K562 (cell line): ENCODE results near the gene UBASH3B. TPM values are rescaled to one million over a fixed set of nuclear protein-coding genes. Genes with fewer than 3 reads are reported as not detected.

Source experiments
- ATAC-seq: fragments of 200-7000 bp; cut with Tn5 transposase; 3 replicates; pipeline ENCODE4 v1.9.1; 2020; ENCODE audit warnings: moderate library complexity
- BruUV-seq: library from RNA; stranded (reverse); fragments of 400-500 nt; replicated peaks from 2 replicates; lab custom pipeline; 2021; lab: Mats Ljungman, UMichigan
- CTCF ChIA-PET: fragments of 300-600 bp; formaldehyde crosslinking; extraction: SDS; loops from one replicate; lab custom pipeline; 2021; ENCODE audit warnings: low intra/inter-chr PET ratio; lab: Yijun Ruan, JAX
- POLR2A ChIA-PET: fragments of 300-600, 350-650 bp; sonication (Branson Sonifier 250); formaldehyde crosslinking; extraction: SDS; loops from one replicate; lab custom pipeline; 2021; ENCODE audit warnings: antibody characterized with exemption, inconsistent platforms; lab: Yijun Ruan, JAX
- DNase-seq, 4 experiments: peaks; one replicate each; pipeline versions ENCODE4 v3.0.0 to v3.0.0-alpha.2; 2011 to 2018; ENCODE audit warnings: low spot score in 3 of 4, mixed read lengths in 3 of 4; ENCODE audit errors: extremely low read depth in 1 of 4
- FAIRE-seq: peaks from 2 replicates; lab custom pipeline; 2011; peaks lifted over from hg19 to GRCh38; lab: Jason Lieb, UNC
- H2AFZ ChIP-seq: 2 replicates; pipeline ENCODE4 v1.6.0; 2011; ENCODE audit warnings: low read depth, low read length, control low read depth, inconsistent platforms
- H3K27ac ChIP-seq: fragments of 200-600 bp; 3 replicates; pipeline ENCODE4 v1.8.0; 2011; ENCODE audit warnings: low read depth, mild to moderate bottlenecking, control low read depth, inconsistent platforms, low read length, moderate library complexity, mixed read lengths; ENCODE audit errors: extremely low read depth
- H3K27me3 ChIP-seq, 2 experiments: fragments of 300-600 bp in 1 of 2; 2 replicates in 1 of 2; 3 replicates in 1 of 2; pipeline versions ENCODE4 v1.6.0 to v1.8.0; 2011; ENCODE audit warnings: inconsistent platforms in 2 of 2, low read length in 2 of 2, mild to moderate bottlenecking in 1 of 2, mixed read lengths in 1 of 2, moderate library complexity in 1 of 2; ENCODE audit not compliant: control insufficient read depth in 2 of 2, insufficient read depth in 2 of 2
- H3K36me3 ChIP-seq: fragments of 300-600 bp; 3 replicates; pipeline ENCODE4 v1.8.0; 2011; ENCODE audit warnings: mild to moderate bottlenecking, low read length, inconsistent platforms; ENCODE audit not compliant: control insufficient read depth, insufficient read depth
- H3K4me1 ChIP-seq, 2 experiments: fragments of 200-600 bp in 1 of 2; replicated peaks in 1 of 2; 2 replicates in 1 of 2; 3 replicates in 1 of 2; pipeline versions ENCODE4 v1.5.1 to v1.8.0; 2011; ENCODE audit warnings: inconsistent platforms in 2 of 2, low read length in 2 of 2, mild to moderate bottlenecking in 1 of 2, mixed read lengths in 1 of 2, moderate library complexity in 1 of 2; ENCODE audit not compliant: control insufficient read depth in 2 of 2, insufficient read depth in 2 of 2
- H3K4me2 ChIP-seq: 2 replicates; pipeline ENCODE4 v1.6.1; 2011; ENCODE audit warnings: low read length, control low read depth, inconsistent platforms, mixed read lengths; ENCODE audit not compliant: insufficient read depth
- H3K4me3 ChIP-seq: fragments of 200-600 bp; sonication (generic), shearing (Covaris generic); 2 replicates; pipeline ENCODE4 v1.5.1; 2016; ENCODE audit warnings: control low read depth, inconsistent platforms
- H3K79me2 ChIP-seq: fragments of 200-600 bp; 3 replicates; pipeline ENCODE4 v1.8.0; 2011; ENCODE audit warnings: low read length, inconsistent platforms; ENCODE audit not compliant: control insufficient read depth, insufficient read depth
- H3K9ac ChIP-seq, 2 experiments: 2 replicates each; pipeline versions ENCODE4 v1.6.0 to v1.6.1; 2011; ENCODE audit warnings: low read depth in 2 of 2, low read length in 2 of 2, control low read depth in 1 of 2, inconsistent platforms in 1 of 2, mild to moderate bottlenecking in 1 of 2, mixed read lengths in 1 of 2; ENCODE audit not compliant: insufficient read depth in 1 of 2
- H3K9me1 ChIP-seq: one replicate; pipeline ENCODE4 v1.6.0; 2011; ENCODE audit warnings: inconsistent platforms, mild to moderate bottlenecking, low read length, moderate library complexity; ENCODE audit not compliant: control insufficient read depth, insufficient read depth
- H3K9me3 ChIP-seq: replicated peaks from 2 replicates; pipeline ENCODE4 v1.5.1; 2011; ENCODE audit warnings: low read depth, low read length, inconsistent platforms; ENCODE audit not compliant: control insufficient read depth, insufficient read depth
- H4K20me1 ChIP-seq: replicated peaks from 2 replicates; pipeline ENCODE4 v1.6.1; 2011; ENCODE audit warnings: low read length, inconsistent platforms, mixed read lengths; ENCODE audit not compliant: control insufficient read depth, insufficient read depth
- ESRRA ChIP-seq: fragments of 450-650 bp; IDR thresholded peaks from 2 replicates; pipeline ENCODE4 v1.6.1; 2014; ENCODE audit warnings: low read depth, mild to moderate bottlenecking, moderate library complexity, borderline replicate concordance
- GABPB1 ChIP-seq: sonication (generic); formaldehyde crosslinking; IDR thresholded peaks from 2 replicates; pipeline ENCODE4 v1.8.0; 2022; ENCODE audit warnings: mild to moderate bottlenecking, missing genetic modification reagents
- NCOR1 ChIP-seq: fragments of 450-650 bp; IDR thresholded peaks from 2 replicates; pipeline ENCODE4 v1.6.1; 2016; ENCODE audit warnings: mild to moderate bottlenecking, moderate library complexity
- PHB2 ChIP-seq: fragments of 450-650 bp; IDR thresholded peaks from 2 replicates; pipeline ENCODE4 v1.6.1; 2017; ENCODE audit warnings: low read depth
- RBM15 ChIP-seq: fragments of 200-400 bp; formaldehyde crosslinking; IDR thresholded peaks from 2 replicates; pipeline ENCODE4 v1.6.1; 2018; ENCODE audit warnings: mild to moderate bottlenecking, low read length, moderate library complexity; ENCODE audit not compliant: insufficient read depth
- RBM39 ChIP-seq: fragments of 200-400 bp; formaldehyde crosslinking; optimal IDR thresholded peaks from 2 replicates; pipeline ENCODE3; 2018; ENCODE audit warnings: low read depth, low read length
- SMC3 ChIP-seq: conservative IDR thresholded peaks from 2 replicates; pipeline ENCODE4 v1.6.1; 2011; ENCODE audit warnings: low read depth, low read length, improper control_type of control experiment; ENCODE audit not compliant: insufficient read depth
- WGBS: fragments of 100-300 bp; shearing (Covaris generic); methylation state at CpG from one replicate; pipeline ENCODE4 v1.1.6; 2016; ENCODE audit warnings: low coverage, mixed read lengths; ENCODE audit not compliant: insufficient coverage; ENCODE audit errors: missing lambda C conversion rate; 5-methylcytosine and 5-hydroxymethylcytosine counted together
- in situ Hi-C: fragments of 300-500 bp; cut with MboI; formaldehyde crosslinking; loops from 4 replicates; pipeline ENCODE4 v1.15.0; 2018; ENCODE audit warnings: inconsistent platforms, mixed read lengths
- intact Hi-C: fragments of 100-400 bp; cut with micrococcal nuclease; formaldehyde crosslinking; loops from 2 replicates; pipeline ENCODE4 v1.14.2; 2022
- polyA plus RNA-seq, 8 experiments: library from polyadenylated mRNA; depleted of rRNA in 4 of 8; stranded (reverse) in 5 of 8; unstranded in 3 of 8; fragments of >200 nt; fragmentation: Nextera tagmentation in 2 of 8; fragmentation: Illumina TruSeq in 1 of 8; extraction: Ambion mirVana in 2 of 8; extraction: Trizol in 1 of 8; gene quantifications; 2 replicates each; pipeline versions ENCODE4 v1.2.1 to v1.2.3, GENCODE V29; 2011 to 2014; ENCODE audit warnings: inconsistent platforms in 1 of 8, missing spikeins in 1 of 8
- total RNA-seq, 7 experiments: library from RNA; depleted of rRNA in 6 of 7; stranded (reverse); fragments of >200 nt in 6 of 7; fragmentation: Illumina TruSeq in 2 of 7; extraction: Trizol in 2 of 7; gene quantifications; 2 replicates each; pipeline versions ENCODE4 v1.2.1 to v1.2.3, GENCODE V29; 2011 to 2021; ENCODE audit warnings: low replicate concordance in 1 of 7

The UBASH3B gene
- total and polyA plus RNA-seq, 9 of the 15 experiments (the other 6 are each of a cell fraction or from before 2014, with no cell fraction given): 0.01 to 0.31 (median 0.08) TPM; not detected in 2

DNA sequence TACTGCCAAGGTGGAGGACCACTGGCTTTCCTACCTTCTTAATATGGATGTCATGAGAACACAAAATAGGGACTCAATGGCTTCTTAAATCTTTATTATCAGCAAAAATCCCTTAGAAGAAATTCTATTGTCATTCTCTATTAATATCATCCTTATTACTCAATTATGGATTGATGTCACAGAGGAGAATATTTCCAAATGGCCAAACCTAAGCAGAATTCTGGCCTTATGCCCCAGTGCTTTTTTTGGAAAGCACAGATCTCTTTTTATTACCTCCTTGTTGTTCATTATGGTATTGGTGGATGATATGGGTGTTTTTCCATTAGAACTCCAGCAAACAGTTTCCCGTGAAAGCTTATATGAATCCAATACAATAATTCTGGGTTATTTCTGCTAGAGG, 192.7 kb downstream of the UBASH3B start:
- in situ Hi-C loops: no loop called here

DNA sequence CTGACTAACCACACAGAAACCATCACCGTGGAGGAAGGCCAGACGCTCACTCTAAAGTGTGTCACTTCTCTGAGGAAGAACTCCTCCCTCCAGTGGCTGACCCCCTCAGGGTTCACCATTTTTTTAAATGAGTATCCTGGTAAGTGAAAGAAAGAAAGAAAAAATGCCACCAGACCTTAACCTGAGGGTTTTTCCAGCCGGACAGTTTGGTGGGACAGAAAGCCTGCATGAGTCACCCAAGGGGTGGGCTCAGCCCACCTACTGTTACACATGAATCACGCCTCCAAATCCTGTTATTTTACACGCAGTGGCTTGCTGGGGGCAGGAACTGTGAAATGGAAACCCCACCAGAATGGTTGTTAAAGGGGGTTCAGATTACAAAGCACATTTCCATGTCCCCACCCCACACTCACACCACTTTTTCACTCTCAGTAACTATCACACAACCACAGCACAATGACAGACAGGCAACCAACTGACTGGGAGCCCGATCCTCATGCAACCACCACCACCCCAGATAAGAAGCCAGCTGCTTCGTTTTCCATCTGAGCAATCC, 194.6 kb downstream of the UBASH3B start:
- Histone ChIP-seq H2AFZ (no peak overlapping the region), H3K27me3 (no peaks in the 10 kb centered on the region; a peak in 2 of 5 replicates), H3K27ac (no peak overlapping the region), H3K4me2 (no peak overlapping the region), H3K36me3 (no peaks in the 10 kb centered on the region), H4K20me1 (no peaks in the 10 kb centered on the region; the same call in 1 of the 2 replicates), H3K9me3 (no peaks in the 10 kb centered on the region), H3K9me1 (no peaks in the 10 kb centered on the region), H3K4me1 (no peaks in the 10 kb centered on the region), H3K4me3 (no peak overlapping the region), H3K79me2 (no peaks in the 10 kb centered on the region), H3K9ac (no peak overlapping the region)
- no peak for ATAC-seq
- no TSS peak for BruUV-seq
- in situ Hi-C loops (no loop called here), intact Hi-C loops (loop anchor here (5.0 kb wide), 1 partner anchor 53 kb away; no protein-coding TSS in a partner anchor)
- 1% methylated on average over 7 of the region's 7 CpGs for WGBS
- POLR2A ChIA-PET: no interaction called here
- CTCF ChIA-PET: no interaction called here
- FAIRE-seq: no peak
- no peak for DNase-seq
- TF ChIP-seq SMC3: no peak

More for the DNA sequence above, 192.7 kb downstream of the UBASH3B start:
- H3K4me2 ChIP-seq: no peak overlapping the region
- DNase-seq (no peak), ATAC-seq (no peak), FAIRE-seq (no peak)
- no TSS peak for BruUV-seq
- H3K9me3 ChIP-seq: no peaks in the 10 kb centered on the region
- no peaks in the 10 kb centered on the region for H3K36me3 ChIP-seq
- H3K4me3 ChIP-seq: no peak overlapping the region
- no peaks in the 10 kb centered on the region for H3K79me2 ChIP-seq
- H3K9me1 ChIP-seq: no peaks in the 10 kb centered on the region
- no peak overlapping the region for H3K27ac ChIP-seq
- H2AFZ ChIP-seq: no peak overlapping the region
- CTCF ChIA-PET: no interaction called here
- H3K4me1 ChIP-seq: no peaks in the 10 kb centered on the region
- 0% methylated on average over 1 of the region's 1 CpG for WGBS
- POLR2A ChIA-PET: no interaction called here
- intact Hi-C loops: no loop called here
- no peak overlapping the region for H3K9ac ChIP-seq
- TF ChIP-seq ESRRA: no peak
- TF ChIP-seq RBM39: no peak
- TF ChIP-seq PHB2: no peak
- no peak for TF ChIP-seq RBM15
- no peak for TF ChIP-seq GABPB1 (CRISPR knock-in tag)
- TF ChIP-seq SMC3: no peak
- no peak for TF ChIP-seq NCOR1
- no peaks in the 10 kb centered on the region for H4K20me1 ChIP-seq
- no peaks in the 10 kb centered on the region; a peak in 2 of 5 replicates for H3K27me3 ChIP-seq
